HG03432 (cell line): Measurements from ENCODE around the gene LIMK2.
A peak's percentile ranks its signal among the peaks of the same experiment; 100 is the strongest.
"Not testable (repeated sequence)": the region's sequence is repeated elsewhere in the genome, so short reads cannot be mapped to it uniquely, and the experiment has no call there.

Experiments used
- ATAC-seq: cut with Tn5 transposase; IDR thresholded peaks from one replicate; pipeline ENCODE4 v1.9.1; 2021; ENCODE audit warnings: mild to moderate bottlenecking, moderate library complexity; ENCODE audit not compliant: unreplicated experiment

The LIMK2 gene

DNA sequence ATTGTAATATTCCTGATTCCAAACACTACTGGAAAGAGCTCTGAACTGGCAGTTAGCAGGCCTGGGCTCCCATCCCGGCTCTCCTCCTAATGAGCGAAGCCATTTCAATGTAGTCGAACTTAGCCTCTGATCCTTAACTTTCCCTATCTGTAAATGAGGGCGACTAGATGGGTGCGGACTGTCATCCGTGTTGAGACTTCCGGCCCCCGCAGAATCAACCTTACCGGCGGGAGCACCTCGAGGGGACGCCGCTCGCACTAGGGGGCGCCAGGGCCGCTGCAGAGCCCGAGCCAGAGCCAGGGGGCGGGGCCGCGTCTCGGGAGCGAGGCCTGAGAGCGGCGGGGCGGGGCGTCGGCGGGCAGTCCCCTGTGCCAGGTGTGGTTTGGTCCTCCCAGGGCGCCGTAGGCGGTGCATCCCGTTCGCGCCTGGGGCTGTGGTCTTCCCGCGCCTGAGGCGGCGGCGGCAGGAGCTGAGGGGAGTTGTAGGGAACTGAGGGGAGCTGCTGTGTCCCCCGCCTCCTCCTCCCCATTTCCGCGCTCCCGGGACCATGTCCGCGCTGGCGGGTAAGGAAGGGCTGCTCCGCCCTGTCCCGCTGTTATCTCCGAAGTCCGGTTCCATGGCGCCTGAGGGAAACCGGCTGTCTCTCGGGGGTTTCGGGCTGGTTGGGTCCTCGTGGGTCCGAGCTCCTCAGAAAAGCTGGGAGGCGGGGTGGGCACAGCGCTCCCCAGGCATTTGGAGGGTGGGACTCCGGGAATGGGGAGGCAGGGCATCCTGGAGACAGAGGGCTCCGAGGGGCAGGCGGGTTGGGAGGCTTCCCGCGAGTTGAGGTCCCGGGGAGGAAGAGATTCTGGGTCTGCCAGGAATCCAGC lies at the start of gene LIMK2:
TSS of gene LIMK2 (plus strand) at position 437 of the 869 bp plus-strand sequence. CDS start at position 548, 111 bp downstream.
- peak; percentile 86 for ATAC-seq

DNA sequence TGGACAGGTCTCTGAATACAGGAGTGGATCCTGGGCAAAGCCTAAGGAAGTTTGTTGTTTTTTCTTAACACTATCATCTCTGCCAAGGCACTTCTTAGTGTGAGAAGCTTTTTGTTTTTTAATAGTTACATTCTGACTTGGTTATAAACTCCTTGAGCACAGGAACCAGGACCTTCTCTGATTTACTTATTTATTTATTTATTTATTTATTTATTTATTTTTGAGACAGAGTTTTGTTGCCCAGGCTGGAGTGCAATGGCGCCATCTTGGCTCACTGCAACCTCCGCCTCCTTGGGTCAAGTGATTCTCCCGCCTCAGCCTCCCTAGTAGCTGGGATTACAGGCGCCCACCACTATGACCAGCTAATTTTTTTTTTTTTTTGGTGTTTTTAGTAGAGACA lies 41.1 kb upstream of the LIMK2 start:
- ATAC-seq: no peak

DNA sequence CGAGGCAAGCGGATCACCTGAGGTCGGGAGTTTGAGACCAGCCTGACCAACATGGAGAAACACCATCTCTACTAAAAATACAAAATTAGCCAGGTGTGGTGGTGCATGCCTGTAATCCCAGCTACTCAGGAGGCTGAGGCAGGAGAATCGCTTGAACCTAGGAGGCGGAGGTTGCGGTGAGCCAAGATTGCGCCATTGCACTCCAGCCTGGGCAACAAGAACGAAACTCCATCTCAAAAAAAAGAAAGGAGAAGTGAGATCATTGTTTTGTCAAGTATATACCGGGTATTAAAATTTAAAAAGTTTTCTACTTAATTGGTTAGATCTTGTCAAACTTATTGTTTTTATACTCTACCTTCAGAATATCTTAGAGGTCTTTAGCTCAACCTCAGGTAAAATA lies 40.4 kb upstream of the LIMK2 start:
- ATAC-seq: not testable (repeated sequence)

DNA sequence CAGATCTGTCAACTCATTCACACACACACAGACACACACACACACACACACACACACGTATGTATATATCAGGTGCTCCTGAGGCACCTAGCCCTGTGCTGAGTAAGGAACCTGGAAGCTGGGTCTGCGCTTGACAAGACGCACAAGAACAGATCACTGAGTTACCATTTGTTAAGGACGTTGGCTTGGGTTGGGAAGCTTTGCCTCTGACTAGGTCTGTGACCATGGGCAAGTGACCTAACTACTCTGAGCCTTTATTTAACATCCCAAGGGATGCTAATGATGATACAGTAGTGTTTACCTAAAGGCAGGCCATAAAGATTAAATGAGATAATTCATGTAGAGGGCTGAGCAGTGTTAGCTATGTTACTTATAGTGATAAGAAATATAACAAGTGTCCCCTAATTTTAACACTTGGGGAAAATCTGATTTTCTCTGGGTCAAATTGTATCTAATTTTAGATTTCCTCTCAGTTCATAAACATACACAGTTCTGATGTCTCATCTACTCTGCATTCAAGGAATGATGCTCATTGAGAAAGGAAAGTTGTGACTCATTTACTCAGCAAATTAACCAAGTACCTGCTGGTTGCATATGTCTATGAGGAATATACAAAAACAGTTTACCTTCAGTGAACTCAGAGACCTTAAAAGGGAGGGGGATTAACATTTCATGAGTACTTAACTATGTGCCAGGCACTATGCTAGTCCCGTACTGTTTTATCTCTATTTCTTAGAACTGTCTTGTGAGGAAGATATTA lies 38.5 kb upstream of the LIMK2 start:
- ATAC-seq: no peak

DNA sequence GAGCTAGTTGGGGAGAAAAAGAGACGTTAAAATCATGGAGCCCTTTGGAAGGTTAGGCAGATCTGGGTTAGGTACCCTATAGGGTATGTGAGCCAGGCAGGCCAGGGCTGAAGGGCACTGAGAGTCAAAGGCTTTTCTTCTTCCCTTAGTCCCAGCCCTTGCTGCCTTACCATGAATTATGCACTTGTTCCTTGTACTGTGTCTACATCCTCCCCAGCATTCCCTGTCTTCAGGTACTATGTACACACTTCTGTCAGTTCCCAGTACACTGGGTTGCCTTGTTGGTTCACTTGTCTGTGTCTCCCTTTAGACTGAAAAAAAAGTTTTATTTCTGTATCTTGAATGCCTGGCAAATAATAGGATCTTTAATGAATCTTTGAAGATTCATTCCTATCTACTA lies 35.2 kb upstream of the LIMK2 start:
- no peak for ATAC-seq

DNA sequence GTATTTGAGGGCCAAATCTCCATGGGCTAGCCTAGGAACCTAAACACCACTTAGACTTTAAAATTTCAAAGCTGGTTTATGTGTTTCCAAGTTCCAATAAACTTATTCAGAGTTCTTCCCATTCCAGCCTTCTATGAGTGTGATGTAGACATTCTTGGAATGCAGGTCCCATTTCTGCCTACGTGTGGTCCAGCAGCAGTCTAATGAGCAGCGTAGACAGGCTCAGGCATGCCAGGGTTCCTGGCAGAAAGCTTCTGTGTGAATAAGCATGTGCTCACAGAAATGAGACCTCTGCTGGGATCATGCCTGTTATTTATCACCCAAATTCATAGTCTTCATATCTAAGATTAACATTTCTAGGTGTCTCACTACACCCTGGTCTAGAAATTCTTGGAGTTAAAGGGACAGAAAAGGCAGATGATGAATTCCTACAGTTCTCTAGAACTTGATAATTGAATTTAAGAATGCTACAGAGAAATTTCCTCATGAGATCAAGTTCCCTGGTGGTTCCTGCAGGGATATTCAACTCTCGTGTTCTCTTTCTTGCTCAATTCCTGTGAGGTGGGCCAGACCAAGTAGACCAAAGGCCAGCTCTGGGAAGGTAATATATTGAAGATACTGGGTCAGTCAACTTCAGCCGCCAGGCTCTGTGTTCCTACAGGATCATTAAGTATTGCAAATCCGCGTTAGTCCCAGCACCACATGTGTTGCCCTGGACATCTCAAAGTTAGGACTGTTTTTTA lies 34.5 kb upstream of the LIMK2 start:
- ATAC-seq: no peak

DNA sequence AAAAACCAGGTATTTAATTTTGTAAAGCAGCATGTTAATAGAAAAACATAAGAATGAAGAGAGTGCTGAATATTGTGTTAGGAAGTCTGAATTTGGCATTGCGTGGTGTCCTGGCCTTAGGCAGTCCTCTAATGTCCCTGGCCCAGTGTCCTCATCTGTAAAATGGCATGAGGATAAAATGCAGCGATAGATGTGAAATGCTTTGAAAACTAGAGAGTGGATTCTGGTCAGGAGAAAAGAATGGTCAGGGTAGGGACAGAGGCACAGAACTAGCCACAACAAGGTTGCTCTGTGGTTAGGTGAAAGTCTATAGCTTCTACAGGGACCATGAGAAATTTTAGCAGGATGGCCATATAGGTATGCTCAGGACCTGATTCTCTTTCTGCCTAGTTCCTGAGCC lies 33.2 kb upstream of the LIMK2 start:
- no peak for ATAC-seq

DNA sequence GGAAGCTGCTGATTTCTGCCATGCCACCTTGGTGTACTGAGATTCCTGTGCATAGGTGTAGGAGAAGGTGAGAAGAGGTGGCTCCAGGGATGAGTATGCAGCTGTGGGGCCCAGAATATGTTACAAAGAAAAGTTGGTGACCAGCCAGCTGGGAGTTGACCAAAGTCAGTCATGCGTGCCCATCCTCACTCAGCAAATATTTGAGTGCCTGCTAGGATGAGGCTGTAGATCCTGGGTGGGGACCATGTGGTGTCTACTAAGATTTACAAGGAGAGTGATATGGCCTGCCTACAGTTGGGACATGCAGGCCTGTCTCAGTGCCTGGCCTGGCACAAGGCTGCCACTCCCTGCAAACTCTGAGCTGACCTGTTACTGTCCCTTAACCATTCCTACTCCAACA lies 32.8 kb upstream of the LIMK2 start:
- no peak for ATAC-seq

DNA sequence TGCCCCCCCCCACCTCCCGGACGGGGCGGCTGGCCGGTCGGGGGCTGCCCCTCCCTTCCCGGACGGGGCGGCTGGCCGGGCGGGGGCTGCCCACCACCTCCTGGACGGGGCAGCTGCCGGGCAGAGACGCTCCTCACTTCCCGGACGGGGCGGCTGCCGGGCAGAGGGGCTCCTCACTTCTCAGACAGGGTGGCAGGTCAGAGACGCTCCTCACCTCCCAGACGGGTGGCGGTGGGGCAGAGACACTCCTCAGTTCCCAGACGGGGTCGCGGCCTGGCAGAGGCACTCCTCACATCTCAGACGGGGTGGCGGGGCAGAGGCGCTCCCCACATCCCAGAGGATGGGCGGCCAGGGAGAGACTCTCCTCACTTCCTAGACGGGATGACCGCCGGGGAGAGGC lies 28.1 kb upstream of the LIMK2 start:
- ATAC-seq: no peak

DNA sequence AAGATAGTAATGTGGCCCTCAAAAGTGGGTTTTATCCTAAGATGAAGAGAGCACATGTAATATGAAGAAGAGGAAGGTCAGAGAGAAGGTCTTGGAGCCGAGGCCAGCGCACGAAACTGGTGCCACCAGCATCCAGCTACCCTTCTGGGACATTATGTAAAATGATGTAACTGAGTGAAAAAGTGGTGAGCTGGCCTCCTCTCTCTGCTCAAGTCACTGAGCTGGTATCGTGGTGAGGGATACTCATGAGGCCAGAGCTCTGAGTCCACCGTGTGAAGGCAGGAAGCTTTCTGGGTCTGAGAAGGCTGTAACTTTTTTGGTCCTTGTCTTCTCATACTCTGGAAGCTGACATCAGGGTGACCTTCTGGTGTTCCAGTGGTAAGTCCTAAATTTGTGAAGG lies 27.0 kb upstream of the LIMK2 start:
- no peak for ATAC-seq

DNA sequence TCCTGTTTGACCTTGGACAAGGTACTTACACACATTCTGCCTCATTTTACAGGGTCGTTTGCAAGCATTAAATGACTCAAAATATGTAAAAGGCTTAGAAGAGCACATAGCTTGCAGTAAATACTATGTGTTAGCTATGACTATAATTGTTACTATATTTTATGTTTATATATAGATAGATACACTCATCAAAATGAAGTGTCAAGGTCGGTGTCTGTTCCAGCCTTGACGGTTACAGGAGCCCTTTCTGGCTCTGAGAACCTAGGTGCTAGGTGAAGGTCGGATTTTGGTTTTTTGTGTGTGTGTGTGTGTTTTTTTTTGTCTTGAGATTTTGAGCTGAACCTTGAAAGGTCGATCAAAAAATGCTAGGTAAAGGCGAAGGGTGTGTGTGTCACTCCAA lies 24.5 kb upstream of the LIMK2 start:
- no peak for ATAC-seq

DNA sequence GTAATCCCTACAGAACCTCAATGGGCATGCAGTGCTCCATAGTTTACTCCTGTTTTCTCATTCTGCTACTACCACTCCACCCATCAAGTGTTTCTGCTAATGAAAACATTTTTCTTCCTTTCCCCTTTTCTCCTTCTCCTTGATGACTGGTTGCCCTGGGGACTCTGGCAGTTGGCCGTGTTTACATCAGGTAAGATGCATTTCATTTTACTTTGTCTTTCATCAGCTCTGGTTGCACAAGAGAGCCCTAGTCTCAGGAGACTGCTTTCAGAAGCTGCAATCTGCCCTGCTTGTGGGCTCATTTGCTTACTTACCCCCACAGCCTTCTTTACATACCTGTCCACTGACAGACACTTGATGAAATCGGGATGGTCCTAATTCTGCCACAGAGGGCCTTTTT lies 19.6 kb upstream of the LIMK2 start:
- no peak for ATAC-seq

DNA sequence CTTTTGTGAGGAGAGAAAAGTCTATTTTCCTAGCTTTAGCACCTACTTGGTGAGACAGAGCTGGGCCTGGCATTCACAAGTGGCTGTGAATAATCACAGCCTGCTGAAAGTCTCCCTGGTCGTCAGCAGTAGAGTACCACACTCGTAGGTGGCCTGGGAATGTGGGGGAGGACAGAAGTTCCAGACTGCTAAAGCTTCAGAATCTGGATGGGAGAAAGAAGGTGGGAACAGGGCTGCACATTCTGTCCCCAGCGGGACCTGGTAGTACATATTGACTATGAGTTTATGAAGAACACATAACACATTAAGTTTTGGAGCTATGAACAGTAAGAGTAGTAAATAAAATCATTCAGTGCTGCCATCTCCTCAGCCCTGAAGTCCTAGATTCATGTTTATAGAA lies 19.0 kb upstream of the LIMK2 start:
- ATAC-seq: no peak

DNA sequence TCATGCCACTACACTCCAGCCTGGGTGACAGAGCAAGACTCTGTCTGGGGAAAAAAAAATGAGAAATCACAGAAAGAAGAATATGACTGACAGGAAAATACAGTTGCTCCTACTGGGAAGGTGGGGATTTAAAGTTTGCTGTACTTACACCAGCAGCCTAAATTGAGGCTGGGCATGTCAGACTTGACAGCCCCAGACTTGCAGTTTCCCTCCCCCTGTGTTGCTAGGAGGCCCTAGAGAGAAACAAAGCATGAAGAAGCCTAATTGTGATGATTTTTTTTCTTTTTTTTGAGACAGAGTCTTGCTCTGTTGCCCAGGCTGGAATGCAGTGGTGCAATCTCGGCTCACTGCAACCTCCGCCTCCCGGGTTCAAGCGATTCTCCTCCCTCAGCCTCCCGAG lies 17.4 kb upstream of the LIMK2 start:
- not testable (repeated sequence) for ATAC-seq

DNA sequence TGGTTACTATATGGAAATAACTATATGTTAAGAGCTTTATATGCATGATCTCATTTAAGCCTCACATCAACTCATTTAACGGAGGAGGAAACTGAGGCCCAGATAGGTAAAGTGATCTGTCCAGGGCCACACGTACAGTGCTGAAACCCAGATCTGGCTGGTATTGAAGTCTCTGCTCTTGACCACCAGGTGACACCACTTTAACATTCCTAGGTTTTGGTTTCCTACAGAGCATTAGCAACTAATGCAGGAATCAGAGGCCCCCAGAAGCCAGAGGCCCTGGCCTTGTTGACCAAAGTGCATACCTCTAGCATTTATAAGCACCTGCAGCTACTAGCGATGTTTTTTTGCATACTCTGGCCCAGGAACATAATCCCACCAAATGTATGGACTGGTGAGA lies 12.9 kb upstream of the LIMK2 start:
- ATAC-seq: no peak

DNA sequence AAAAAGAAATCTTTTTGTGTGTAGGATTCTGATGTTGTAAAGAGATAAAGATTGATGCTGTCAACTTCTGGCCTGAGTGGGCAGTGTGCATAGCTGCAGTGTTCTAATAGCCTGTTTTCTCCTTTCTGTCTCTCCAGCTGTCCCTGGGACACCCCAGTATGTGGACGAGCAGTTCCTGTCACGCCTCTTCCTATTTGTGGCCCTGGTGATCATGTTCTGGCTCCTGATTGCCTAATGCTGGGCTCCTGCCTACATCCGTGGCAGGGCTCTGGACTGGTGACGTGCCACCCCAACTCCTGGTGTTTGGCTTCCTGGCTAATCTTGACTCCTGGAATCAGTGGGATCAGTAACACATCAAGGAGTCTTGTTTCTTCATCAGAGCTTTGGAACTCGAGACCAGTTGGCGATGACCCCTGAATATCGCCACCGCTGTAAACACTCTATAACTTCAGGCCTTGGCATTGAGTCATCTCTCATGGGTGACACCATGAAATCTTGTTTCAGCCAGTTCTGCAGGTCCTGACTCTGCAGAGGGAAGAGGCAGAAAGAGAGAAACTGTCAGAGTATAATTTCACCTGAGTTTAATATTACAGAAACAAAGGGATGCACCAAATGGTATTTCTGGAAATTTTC lies 7.6 kb upstream of the LIMK2 start:
- ATAC-seq: not testable (repeated sequence)

DNA sequence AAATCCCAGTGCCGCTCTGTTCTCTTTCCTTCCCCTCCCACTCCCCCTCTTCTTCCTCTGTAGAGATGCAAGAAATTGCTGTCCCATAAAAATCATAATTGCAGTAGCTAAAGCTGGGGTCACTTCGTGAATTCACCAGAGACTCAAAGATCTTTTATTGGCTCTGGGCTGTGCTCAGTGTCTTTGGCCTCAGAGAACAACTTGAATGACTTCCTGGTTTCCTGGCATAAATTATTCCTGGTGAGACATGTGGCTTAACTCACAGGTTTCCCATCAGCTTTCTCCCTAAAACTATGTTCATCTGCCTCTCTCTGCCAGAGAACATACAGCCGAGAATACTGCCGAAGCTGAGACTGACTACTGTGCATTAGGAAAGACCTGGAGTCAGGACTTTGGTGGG lies 7.0 kb upstream of the LIMK2 start:
- ATAC-seq: not testable (repeated sequence)

DNA sequence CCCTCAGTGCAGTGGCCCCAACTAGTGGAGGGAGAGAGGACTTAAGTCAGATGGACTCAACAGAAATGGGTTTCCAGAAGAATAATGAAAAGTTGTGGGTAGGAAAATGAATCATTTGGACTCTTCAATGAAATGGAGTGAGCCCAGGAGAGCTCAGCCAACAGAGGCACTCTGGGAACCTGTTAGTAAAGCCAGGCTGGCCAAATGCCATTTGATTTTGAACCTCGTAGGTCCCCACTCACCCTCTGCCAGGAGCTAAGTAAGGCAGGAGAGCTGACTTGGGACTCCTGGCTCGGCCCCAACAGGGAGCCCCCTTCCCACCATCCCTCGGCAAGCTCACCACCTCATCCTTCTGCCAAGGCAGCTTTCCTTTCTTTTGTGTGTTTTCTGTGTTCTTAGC lies 5.6 kb upstream of the LIMK2 start:
- ATAC-seq: not testable (repeated sequence)

DNA sequence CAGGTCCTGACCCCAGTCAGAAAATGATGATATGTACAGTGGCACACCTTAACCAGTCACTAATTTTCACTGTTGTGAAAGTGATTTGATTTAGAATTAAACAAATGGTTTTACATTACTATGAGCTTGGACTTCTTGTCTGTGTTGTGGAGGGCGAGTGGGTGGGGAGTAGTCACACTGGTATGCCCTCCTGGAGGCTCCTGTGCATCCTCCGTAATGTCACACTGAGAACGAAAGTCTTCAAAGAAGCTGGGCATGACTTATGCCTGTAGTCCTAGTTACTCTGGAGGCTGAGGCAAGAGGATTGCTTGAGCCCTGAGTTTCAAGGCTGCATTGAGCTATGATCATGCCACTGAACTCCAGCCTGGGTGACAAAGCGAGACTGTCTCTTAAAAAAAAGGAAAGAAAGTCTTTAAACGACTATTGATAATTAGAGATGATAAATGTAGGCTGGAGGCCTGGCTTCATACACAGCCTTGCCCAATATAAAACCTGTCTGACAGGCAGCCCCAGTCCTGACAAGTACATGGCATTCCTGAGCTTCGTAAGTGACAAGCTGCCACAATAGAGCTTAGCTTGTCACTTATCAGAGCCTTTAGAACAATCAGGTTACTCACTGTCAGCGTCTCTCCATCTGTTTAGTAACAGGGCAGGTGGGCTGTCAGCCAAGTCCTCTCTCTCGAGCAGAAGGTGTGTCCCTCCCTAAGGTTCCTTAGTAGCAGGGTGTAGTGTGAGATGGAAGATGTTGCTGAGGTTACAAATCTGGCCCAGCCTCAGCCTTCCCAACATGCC lies 5.0 kb upstream of the LIMK2 start:
- no peak for ATAC-seq
